KOPT-K1 (cell line): ENCODE data around the gene ULK1.

ENCODE experiments used
- H3K27ac ChIP-seq: fragments of 200-600 bp; sonication (generic); 2 replicates; pipeline ENCODE4 v1.5.1; 2016; ENCODE audit warnings: antibody characterized with exemption, mild to moderate bottlenecking, low read depth, low read length; ENCODE audit not compliant: poor library complexity, severe bottlenecking
- H3K36me3 ChIP-seq: fragments of 200-600 bp; sonication (generic); 2 replicates; pipeline ENCODE4 v1.5.1; 2017; ENCODE audit warnings: antibody characterized with exemption, mild to moderate bottlenecking, low read length, moderate library complexity; ENCODE audit not compliant: insufficient read depth
- H3K9me3 ChIP-seq: fragments of 200-600 bp; sonication (generic); 2 replicates; pipeline ENCODE4 v1.5.1; 2017; ENCODE audit warnings: antibody characterized with exemption, low read length, mild to moderate bottlenecking; ENCODE audit not compliant: insufficient read depth, poor library complexity, severe bottlenecking

Gene ULK1

GRCh38 chr12:131907379-131908091 is 13.1 kb downstream of the ULK1 start:
- H3K9me3 ChIP-seq: no peaks in the 10 kb centered on the region
- H3K27ac ChIP-seq: no peak overlapping the region
- H3K36me3 ChIP-seq: peaks cover 56% of the 10 kb centered on the region

GRCh38 chr12:131908092-131909080 is 14.0 kb downstream of the ULK1 start:
- Histone ChIP-seq H3K9me3 (no peaks in the 10 kb centered on the region), H3K36me3 (peaks cover 63% of the 10 kb centered on the region), H3K27ac (no peak overlapping the region)

- Histone ChIP-seq H3K36me3 (peaks cover 71% of the 10 kb centered on the region), H3K27ac (no peak overlapping the region), H3K9me3 (no peaks in the 10 kb centered on the region)
Measured at GRCh38 chr12:131909081-131909751, 14.8 kb downstream of the ULK1 start.

- Histone ChIP-seq H3K9me3 (no peaks in the 10 kb centered on the region), H3K36me3 (peaks cover 76% of the 10 kb centered on the region), H3K27ac (no peak overlapping the region)
Measured at GRCh38 chr12:131909752-131910219, 15.4 kb downstream of the ULK1 start.

GRCh38 chr12:131910302-131911027 is 16.0 kb downstream of the ULK1 start:
- H3K27ac ChIP-seq: no peak overlapping the region
- H3K36me3 ChIP-seq: peaks cover 83% of the 10 kb centered on the region
- no peaks in the 10 kb centered on the region for H3K9me3 ChIP-seq

GRCh38 chr12:131911028-131911650 is 16.7 kb downstream of the ULK1 start:
- Histone ChIP-seq H3K9me3 (no peaks in the 10 kb centered on the region), H3K27ac (no peak overlapping the region), H3K36me3 (peaks cover 90% of the 10 kb centered on the region)

- peaks cover 91% of the 10 kb centered on the region for H3K36me3 ChIP-seq
Measured at GRCh38 chr12:131911851-131912477, 17.5 kb downstream of the ULK1 start.

GRCh38 chr12:131912518-131913274 is 18.3 kb downstream of the ULK1 start:
- H3K9me3 ChIP-seq: no peaks in the 10 kb centered on the region
- H3K36me3 ChIP-seq: peaks cover 90% of the 10 kb centered on the region
- H3K27ac ChIP-seq: no peak overlapping the region

More at GRCh38 chr12:131911851-131912477, 17.5 kb downstream of the ULK1 start:
- no peak overlapping the region for H3K27ac ChIP-seq
- H3K9me3 ChIP-seq: no peaks in the 10 kb centered on the region

- Histone ChIP-seq H3K36me3 (peaks cover 96% of the 10 kb centered on the region), H3K9me3 (no peaks in the 10 kb centered on the region), H3K27ac (no peak overlapping the region)
Measured at GRCh38 chr12:131913666-131914065, 19.2 kb downstream of the ULK1 start.

GRCh38 chr12:131914179-131914702 is 19.8 kb downstream of the ULK1 start:
- H3K36me3 ChIP-seq: peaks cover 96% of the 10 kb centered on the region
- no peak overlapping the region for H3K27ac ChIP-seq
- no peaks in the 10 kb centered on the region for H3K9me3 ChIP-seq

- peaks cover 96% of the 10 kb centered on the region for H3K36me3 ChIP-seq
Measured at GRCh38 chr12:131915000-131915689, 20.7 kb downstream of the ULK1 start.

GRCh38 chr12:131915823-131916222 is 21.4 kb downstream of the ULK1 start:
- Histone ChIP-seq H3K36me3 (peaks cover 96% of the 10 kb centered on the region), H3K27ac (no peak overlapping the region), H3K9me3 (no peaks in the 10 kb centered on the region)

More at GRCh38 chr12:131915000-131915689, 20.7 kb downstream of the ULK1 start:
- Histone ChIP-seq H3K9me3 (no peaks in the 10 kb centered on the region), H3K27ac (no peak overlapping the region)
